ENCODE data around the gene TMEM132C. TPM values are rescaled to one million over a fixed set of nuclear protein-coding genes. Genes with fewer than 3 reads are reported as not detected.

The TMEM132C gene
- total and polyA plus RNA-seq, 2 donors (not counting 1 experiment from before 2014, with no cell fraction given): not detected

GRCh38 chr12:128711486-128711885, 444.5 kb downstream of the TMEM132C start:
- Mint-ChIP-seq H3K27me3 (no peaks in the 10 kb centered on the region), H3K27ac (no peak overlapping the region), H3K4me1 (no peaks in the 10 kb centered on the region), H3K4me3 (no peak overlapping the region), H3K9me3 (ENCODE audit: insufficient read depth) (no peaks in the 10 kb centered on the region)
- ChIA-PET CTCF (no interaction called here), POLR2A (no interaction called here)
- no peak for TF ChIP-seq EZH2 (IDR thresholded peaks at IDR 0.05; ENCODE audit: borderline replicate concordance, insufficient read depth, low read depth, low read length, poor library complexity, severe bottlenecking)
- H3K79me2 ChIP-seq (ENCODE audit: control insufficient read depth, insufficient read depth, low read length): no peaks in the 10 kb centered on the region
- H3K27ac ChIP-seq (ENCODE audit: low read length in 2 of 2): no peak overlapping the region
- intact Hi-C loops (cut with micrococcal nuclease): no loop called here
- DNase-seq (no peak), ATAC-seq (ENCODE audit: low read depth) (no peak)
- no peak overlapping the region for H3K9ac ChIP-seq (ENCODE audit: low read length)
- WGBS (ENCODE audit: insufficient coverage): 100% methylated on average over 2 of the region's 9 CpGs
- no peaks in the 10 kb centered on the region for H3K4me1 ChIP-seq (ENCODE audit: control insufficient read depth in 2 of 2, insufficient read depth in 2 of 2, low read length in 2 of 2)
- no peaks in the 10 kb centered on the region for H3K9me3 ChIP-seq (ENCODE audit: control extremely low read depth in 1 of 3, control insufficient read depth in 2 of 3, insufficient read depth in 1 of 3, low read length in 2 of 3)
- no peak overlapping the region for H3K4me3 ChIP-seq (ENCODE audit: control extremely low read depth in 1 of 5, extremely low read depth in 1 of 5, insufficient read depth in 1 of 5, low read depth in 2 of 5, low read length in 4 of 5)
- H3K4me2 ChIP-seq (replicated peaks; ENCODE audit: low read depth, low read length, poor library complexity, severe bottlenecking): no peak overlapping the region
- no peak overlapping the region for H2AFZ ChIP-seq (ENCODE audit: insufficient read depth, low read depth, low read length, poor library complexity, severe bottlenecking)
- H4K20me1 ChIP-seq (ENCODE audit: control insufficient read depth, insufficient read depth, low read length, poor library complexity, severe bottlenecking): no peaks in the 10 kb centered on the region
- H3K36me3 ChIP-seq (replicated peaks in 1 of 2; ENCODE audit: control extremely low read depth in 1 of 2, control insufficient read depth in 1 of 2, extremely low read depth in 1 of 2, insufficient read depth in 2 of 2, low read length in 1 of 2): no peaks in the 10 kb centered on the region
- H3K27me3 ChIP-seq (replicated peaks in 1 of 4; ENCODE audit: control extremely low read depth in 1 of 4, control insufficient read depth in 3 of 4, insufficient read depth in 4 of 4, low read length in 3 of 4): no peaks in the 10 kb centered on the region

- H3K4me2 ChIP-seq (replicated peaks; ENCODE audit: low read depth, low read length, poor library complexity, severe bottlenecking): no peak overlapping the region
- H4K20me1 ChIP-seq (ENCODE audit: control insufficient read depth, insufficient read depth, low read length, poor library complexity, severe bottlenecking): no peaks in the 10 kb centered on the region
- no peaks in the 10 kb centered on the region for H3K79me2 ChIP-seq (ENCODE audit: control insufficient read depth, insufficient read depth, low read length)
- 89% methylated on average over 6 of the region's 6 CpGs for WGBS (ENCODE audit: insufficient coverage)
- H3K4me1 Mint-ChIP-seq: no peaks in the 10 kb centered on the region
- no peak overlapping the region for H3K27ac ChIP-seq (ENCODE audit: low read length in 2 of 2)
- H3K4me3 Mint-ChIP-seq: no peak overlapping the region
- no peaks in the 10 kb centered on the region for H3K27me3 Mint-ChIP-seq
- no peak for TF ChIP-seq EZH2 (IDR thresholded peaks at IDR 0.05; ENCODE audit: borderline replicate concordance, insufficient read depth, low read depth, low read length, poor library complexity, severe bottlenecking)
- no peak for TF ChIP-seq CTCF (IDR thresholded peaks at IDR 0.05)
- DNase-seq (no peak), ATAC-seq (ENCODE audit: low read depth) (no peak)
- H3K36me3 ChIP-seq (replicated peaks in 1 of 2; ENCODE audit: control extremely low read depth in 1 of 2, control insufficient read depth in 1 of 2, extremely low read depth in 1 of 2, insufficient read depth in 2 of 2, low read length in 1 of 2): no peaks in the 10 kb centered on the region
- H3K4me1 ChIP-seq (ENCODE audit: control insufficient read depth in 2 of 2, insufficient read depth in 2 of 2, low read length in 2 of 2): no peaks in the 10 kb centered on the region
- no peak overlapping the region for H3K4me3 ChIP-seq (ENCODE audit: control extremely low read depth in 1 of 5, extremely low read depth in 1 of 5, insufficient read depth in 1 of 5, low read depth in 2 of 5, low read length in 4 of 5)
- no peaks in the 10 kb centered on the region for H3K27me3 ChIP-seq (replicated peaks in 1 of 4; ENCODE audit: control extremely low read depth in 1 of 4, control insufficient read depth in 3 of 4, insufficient read depth in 4 of 4, low read length in 3 of 4)
- CTCF ChIA-PET: no interaction called here
- POLR2A ChIA-PET: no interaction called here
- peaks cover 8% of the 10 kb centered on the region for H3K9me3 Mint-ChIP-seq (ENCODE audit: insufficient read depth)
- no peak overlapping the region for H2AFZ ChIP-seq (ENCODE audit: insufficient read depth, low read depth, low read length, poor library complexity, severe bottlenecking)
- no peak overlapping the region for H3K9ac ChIP-seq (ENCODE audit: low read length)
- H3K27ac Mint-ChIP-seq: no peak overlapping the region
- intact Hi-C loops (cut with micrococcal nuclease): no loop called here
- peaks cover 0 to 6% (median 3%) of the 10 kb centered on the region in 3 donors for H3K9me3 ChIP-seq (ENCODE audit: control extremely low read depth in 1 of 3, control insufficient read depth in 2 of 3, insufficient read depth in 1 of 3, low read length in 2 of 3)
Measured at GRCh38 chr12:128712622-128713021, 445.7 kb downstream of the TMEM132C start.

Data from B cell (primary cell).